SK-N-SH (cell line): Measurements from ENCODE around the gene CNNM3. TPM values are rescaled to one million over a fixed set of nuclear protein-coding genes. Genes with fewer than 3 reads are reported as not detected.

Source experiments
- CTCF ChIA-PET: fragments of 300-600, 350-600 bp; formaldehyde crosslinking; extraction: SDS; loops from one replicate; lab custom pipeline; 2021; lab: Yijun Ruan, JAX
- POLR2A ChIA-PET: fragments of 350-600 bp; sonication (Branson Sonifier 250); formaldehyde crosslinking; extraction: SDS; loops from one replicate; lab custom pipeline; 2020; ENCODE audit warnings: antibody characterized with exemption, inconsistent platforms; lab: Yijun Ruan, JAX
- DNase-seq: peaks from one replicate; pipeline ENCODE4 v3.0.0; 2012
- H2AFZ ChIP-seq: fragments of 200-600 bp; sonication (generic); 2 replicates; pipeline ENCODE4 v1.8.1; 2016; ENCODE audit warnings: antibody characterized with exemption, mild to moderate bottlenecking, low read depth
- H3F3A ChIP-seq: fragments of 200-600 bp; sonication (generic); replicated peaks from 2 replicates; pipeline ENCODE3; 2016; ENCODE audit warnings: antibody characterized with exemption, mild to moderate bottlenecking; ENCODE audit not compliant: insufficient read depth
- H3K27ac ChIP-seq, 2 experiments: fragments of 200-500 bp in 1 of 2; fragments of 200-600 bp in 1 of 2; sonication (Bioruptor generic) in 1 of 2; sonication (generic), shearing (Covaris generic) in 1 of 2; 2 replicates each; pipeline versions ENCODE4 v1.5.1 to v1.6.1; 2014 to 2016; ENCODE audit warnings: low read depth in 2 of 2, inconsistent platforms in 1 of 2, low read length in 1 of 2, mild to moderate bottlenecking in 1 of 2, mixed read lengths in 1 of 2
- H3K27me3 ChIP-seq: fragments of 200-600 bp; sonication (generic), shearing (Covaris generic); 2 replicates; pipeline ENCODE4 v1.6.1; 2016; ENCODE audit warnings: mixed run types; ENCODE audit not compliant: insufficient read depth
- H3K36me3 ChIP-seq, 2 experiments: fragments of 200-500 bp in 1 of 2; fragments of 200-600 bp in 1 of 2; sonication (Bioruptor generic) in 1 of 2; sonication (generic) in 1 of 2; replicated peaks in 1 of 2; 2 replicates each; pipeline versions ENCODE3 to v1.5.1; 2014 to 2016; ENCODE audit warnings: low read length in 1 of 2, mild to moderate bottlenecking in 1 of 2; ENCODE audit not compliant: insufficient read depth in 2 of 2, control insufficient read depth in 1 of 2
- H3K4me1 ChIP-seq, 2 experiments: fragments of 200-500 bp in 1 of 2; fragments of 200-600 bp in 1 of 2; sonication (Bioruptor generic) in 1 of 2; sonication (generic), shearing (Covaris generic) in 1 of 2; 2 replicates each; pipeline versions ENCODE4 v1.5.1 to v1.6.1; 2014 to 2016; ENCODE audit warnings: low read depth in 1 of 2, low read length in 1 of 2, mixed run types in 1 of 2; ENCODE audit not compliant: insufficient read depth in 2 of 2, control insufficient read depth in 1 of 2
- H3K4me2 ChIP-seq: fragments of 200-600 bp; sonication (generic), shearing (Covaris generic); 2 replicates; pipeline ENCODE4 v1.6.1; 2017; ENCODE audit warnings: mixed run types
- H3K4me3 ChIP-seq, 2 experiments: fragments of 200-500 bp in 1 of 2; fragments of 200-600 bp in 1 of 2; sonication (Bioruptor generic) in 1 of 2; sonication (generic), shearing (Covaris generic) in 1 of 2; 2 replicates each; pipeline versions ENCODE4 v1.5.1 to v1.8.1; 2014 to 2016; ENCODE audit warnings: low read depth in 2 of 2, inconsistent platforms in 1 of 2, low read length in 1 of 2, mild to moderate bottlenecking in 1 of 2, mixed read lengths in 1 of 2, moderate library complexity in 1 of 2
- H3K79me2 ChIP-seq: fragments of 200-600 bp; sonication (generic); 2 replicates; pipeline ENCODE4 v1.8.1; 2017; ENCODE audit warnings: mild to moderate bottlenecking; ENCODE audit not compliant: insufficient read depth
- H3K9ac ChIP-seq: fragments of 200-600 bp; sonication (generic); 2 replicates; pipeline ENCODE4 v1.6.1; 2017; ENCODE audit warnings: mixed run types
- H3K9me2 ChIP-seq: fragments of 200-600 bp; sonication (generic); 2 replicates; pipeline ENCODE4 v1.6.1; 2017; ENCODE audit warnings: mixed run types
- H3K9me3 ChIP-seq: fragments of 200-600 bp; sonication (generic); 2 replicates; pipeline ENCODE4 v1.6.1; 2017; ENCODE audit warnings: mixed run types, mild to moderate bottlenecking, moderate library complexity
- H4K20me1 ChIP-seq: fragments of 200-600 bp; sonication (generic); 2 replicates; pipeline ENCODE4 v1.6.1; 2017; ENCODE audit warnings: mild to moderate bottlenecking, mixed run types; ENCODE audit not compliant: insufficient read depth
- EZH2phosphoT487 ChIP-seq: fragments of 200-600 bp; sonication (generic); IDR thresholded peaks from 2 replicates; pipeline ENCODE4 v1.6.1; 2017; ENCODE audit warnings: low read depth, mixed run types, mild to moderate bottlenecking, antibody characterized with exemption, moderate library complexity, borderline replicate concordance
- FOXJ3 ChIP-seq: sonication (generic); formaldehyde crosslinking; IDR thresholded peaks from 2 replicates; pipeline ENCODE4 v1.5.1; 2020; ENCODE audit warnings: mild to moderate bottlenecking, missing genetic modification reagents
- GABPA ChIP-seq: IDR thresholded peaks from 2 replicates; pipeline ENCODE4 v1.4.0; 2012; ENCODE audit warnings: low read depth, mild to moderate bottlenecking
- GATA2 ChIP-seq: sonication (generic); formaldehyde crosslinking; IDR thresholded peaks from 2 replicates; pipeline ENCODE4 v1.5.0; 2020; ENCODE audit warnings: mild to moderate bottlenecking, missing genetic modification reagents
- JUND ChIP-seq: IDR thresholded peaks from 2 replicates; pipeline ENCODE4 v1.4.0; 2012
- MEF2A ChIP-seq: IDR thresholded peaks from 2 replicates; pipeline ENCODE4 v1.4.0; 2012; ENCODE audit warnings: low read depth, borderline replicate concordance
- POLR2AphosphoS5 ChIP-seq: IDR thresholded peaks from 2 replicates; pipeline ENCODE4 v1.6.1; 2012; ENCODE audit warnings: low read depth, low read length
- RCOR1 ChIP-seq: fragments of 150-350 bp; IDR thresholded peaks from 2 replicates; pipeline ENCODE4 v1.6.1; 2017; ENCODE audit warnings: antibody characterized with exemption, low read length
- RFX5 ChIP-seq: IDR thresholded peaks from 2 replicates; pipeline ENCODE4 v1.6.1; 2012; ENCODE audit warnings: mild to moderate bottlenecking, improper control_type of control experiment, low read length
- RXRA ChIP-seq: IDR thresholded peaks from 2 replicates; pipeline ENCODE4 v1.4.0; 2012; ENCODE audit warnings: low read depth, mild to moderate bottlenecking, borderline replicate concordance
- SIN3A ChIP-seq: IDR thresholded peaks from 2 replicates; pipeline ENCODE4 v1.6.1; 2012; ENCODE audit warnings: low read depth, mild to moderate bottlenecking, low read length, moderate library complexity, borderline replicate concordance
- TAF1 ChIP-seq: IDR thresholded peaks from 2 replicates; pipeline ENCODE4 v1.6.1; 2012; ENCODE audit warnings: low read depth, mild to moderate bottlenecking, low read length, moderate library complexity, borderline replicate concordance
- TCF12 ChIP-seq: IDR thresholded peaks from 2 replicates; pipeline ENCODE4 v1.4.0; 2012
- WGBS: methylation state at CpG from one replicate; pipeline ENCODE4 v1.1.6; 2017; ENCODE audit warnings: low lambda C conversion rate; 5-methylcytosine and 5-hydroxymethylcytosine counted together
- polyA plus RNA-seq, 3 experiments: library from polyadenylated mRNA; depleted of rRNA; stranded (reverse); fragments of >200 nt; gene quantifications; 2 replicates each; pipeline ENCODE4 v1.2.3, GENCODE V29; 2012
- TF ChIP-seq, protein P1 (sequence below): IDR thresholded peaks from 2 replicates; pipeline ENCODE4 v1.4.0; 2012; ENCODE audit warnings: low read depth
- TF ChIP-seq, protein P2 (sequence below): fragments of 200-600 bp; sonication (generic); IDR thresholded peaks from 2 replicates; pipeline ENCODE4 v1.6.1; 2017; ENCODE audit warnings: antibody characterized with exemption, mild to moderate bottlenecking, moderate library complexity
- TF ChIP-seq, protein P3 (sequence below): fragments of 150-350 bp; IDR thresholded peaks from 2 replicates; pipeline ENCODE4 v1.6.1; 2016; ENCODE audit warnings: mild to moderate bottlenecking, low read depth, low read length

The CNNM3 gene
- polyA plus RNA-seq, 1 of the 3 experiments (the other 2 are of a cell fraction): 14.7 TPM

DNA sequence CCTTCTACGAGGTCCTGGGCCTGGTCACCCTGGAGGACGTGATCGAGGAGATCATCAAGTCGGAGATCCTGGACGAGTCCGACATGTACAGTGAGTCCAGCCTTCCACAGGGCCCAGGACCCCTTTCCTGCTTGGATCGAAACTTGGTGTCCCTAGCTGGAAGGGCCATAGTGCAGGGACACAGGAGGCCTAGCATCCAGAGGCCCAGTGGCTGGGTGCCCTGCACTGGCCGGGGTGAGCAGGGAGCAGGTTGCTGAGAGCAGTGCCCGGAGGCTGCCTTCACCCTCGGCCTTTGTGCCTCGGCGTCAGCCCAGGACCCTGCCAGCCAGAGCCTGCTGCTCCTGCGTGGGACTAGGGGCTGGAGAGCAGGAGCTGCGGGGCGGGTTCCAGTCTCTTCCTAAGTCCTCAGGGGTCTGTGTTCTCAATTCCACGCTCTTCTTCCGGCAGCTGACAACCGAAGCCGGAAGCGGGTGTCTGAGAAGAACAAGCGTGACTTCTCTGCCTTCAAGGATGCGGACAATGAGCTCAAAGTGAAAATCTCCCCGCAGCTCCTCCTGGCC lies 18.9 kb upstream of the CNNM3 start:
- H4K20me1 ChIP-seq: no peaks in the 10 kb centered on the region
- H3K4me2 ChIP-seq: no peak overlapping the region
- DNase-seq: no peak
- H3K9ac ChIP-seq: no peak overlapping the region
- WGBS: 94% methylated on average over 16 of the region's 23 CpGs
- H3K4me1 ChIP-seq: peaks cover 0 to 12% of the 10 kb centered on the region in 2 experiments; a peak in 1 of 4 replicates
- no peak overlapping the region for H3K27ac ChIP-seq
- TF ChIP-seq SIN3A (no peak), FOXJ3 (CRISPR knock-in tag) (no peak), GABPA (no peak), POLR2AphosphoS5 (no peak)
- TF ChIP-seq, all 33 proteins: peak for 0
- no peaks in the 10 kb centered on the region for H3K36me3 ChIP-seq
- no peaks in the 10 kb centered on the region for H3K9me2 ChIP-seq
- POLR2A ChIA-PET: no interaction called here
- CTCF ChIA-PET: interaction anchor here (1.1 kb wide), 1 partner anchor 153 kb away, joined by 3 read pairs; no protein-coding TSS in a partner anchor
- no peaks in the 10 kb centered on the region for H3F3A ChIP-seq
- H3K27me3 ChIP-seq: no peaks in the 10 kb centered on the region
- no peaks in the 10 kb centered on the region for H3K9me3 ChIP-seq
- H3K79me2 ChIP-seq: no peaks in the 10 kb centered on the region
- H2AFZ ChIP-seq: no peak overlapping the region
- H3K4me3 ChIP-seq: no peak overlapping the region

DNA sequence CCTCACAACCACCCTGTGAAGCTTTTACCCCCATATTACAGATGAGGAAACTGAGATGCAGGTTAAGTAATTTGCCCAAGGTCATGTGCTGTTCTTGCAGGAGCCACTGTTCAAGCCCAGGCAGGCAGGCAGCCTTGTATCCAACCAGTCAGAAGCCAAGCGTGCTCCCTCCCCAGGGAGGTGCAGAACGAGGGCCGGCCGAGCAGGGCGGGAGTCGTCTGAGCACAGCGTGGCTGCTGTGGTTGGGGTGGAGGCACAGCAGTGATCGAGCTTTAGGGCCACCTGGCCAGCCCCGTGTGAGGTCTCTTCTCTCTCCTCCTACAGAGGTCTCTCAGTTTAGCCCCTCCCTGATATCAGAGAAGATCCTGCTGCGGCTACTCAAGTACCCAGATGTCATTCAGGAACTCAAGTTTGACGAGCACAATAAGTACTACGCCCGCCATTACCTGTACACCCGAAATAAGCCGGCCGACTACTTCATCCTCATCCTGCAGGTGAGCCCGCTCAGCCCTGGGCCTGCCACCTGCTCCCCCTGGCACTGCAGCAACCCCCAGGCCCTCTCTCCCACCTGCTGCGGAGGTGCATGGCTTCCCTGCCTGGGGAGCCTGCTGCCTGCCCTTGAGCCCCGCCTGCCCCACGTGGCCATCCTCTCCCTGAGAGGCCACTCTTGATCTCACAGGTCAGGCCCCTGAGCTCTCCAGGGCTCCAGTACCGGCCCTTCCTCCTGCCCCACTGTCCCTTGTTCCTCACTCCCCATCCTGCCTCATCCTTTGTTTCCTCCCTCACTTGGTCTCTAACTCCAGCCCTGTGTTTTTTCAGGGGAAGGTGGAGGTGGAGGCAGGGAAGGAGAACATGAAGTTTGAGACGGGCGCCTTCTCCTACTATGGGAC lies 17.1 kb upstream of the CNNM3 start:
- Histone ChIP-seq H3K9me2 (no peaks in the 10 kb centered on the region), H3K4me2 (no peak overlapping the region), H3K27me3 (no peaks in the 10 kb centered on the region), H3K79me2 (no peaks in the 10 kb centered on the region), H3K9me3 (no peaks in the 10 kb centered on the region), H3F3A (no peaks in the 10 kb centered on the region), H2AFZ (no peak overlapping the region)
- CTCF ChIA-PET: interaction anchor here (0.9 to 4.1 kb wide), 4 partner anchors 16 to 68 kb away, joined by 3 to 31 read pairs (median 18); partner anchors contain the start of genes ANKRD39 and CNNM3
- peak; percentile 11 for DNase-seq
- 97% methylated on average over 11 of the region's 23 CpGs for WGBS
- TF ChIP-seq JUND (no peak), EZH2phosphoT487 (no peak), MEF2A (no peak), RXRA (no peak), GABPA (no peak), RFX5 (no peak), TCF12 (no peak), GATA2 (CRISPR knock-in tag) (no peak), RCOR1 (no peak), SIN3A (no peak), TAF1 (no peak)
- TF ChIP-seq, protein P1, sequence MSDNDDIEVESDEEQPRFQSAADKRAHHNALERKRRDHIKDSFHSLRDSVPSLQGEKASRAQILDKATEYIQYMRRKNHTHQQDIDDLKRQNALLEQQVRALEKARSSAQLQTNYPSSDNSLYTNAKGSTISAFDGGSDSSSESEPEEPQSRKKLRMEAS: no peak
- TF ChIP-seq, protein P2, sequence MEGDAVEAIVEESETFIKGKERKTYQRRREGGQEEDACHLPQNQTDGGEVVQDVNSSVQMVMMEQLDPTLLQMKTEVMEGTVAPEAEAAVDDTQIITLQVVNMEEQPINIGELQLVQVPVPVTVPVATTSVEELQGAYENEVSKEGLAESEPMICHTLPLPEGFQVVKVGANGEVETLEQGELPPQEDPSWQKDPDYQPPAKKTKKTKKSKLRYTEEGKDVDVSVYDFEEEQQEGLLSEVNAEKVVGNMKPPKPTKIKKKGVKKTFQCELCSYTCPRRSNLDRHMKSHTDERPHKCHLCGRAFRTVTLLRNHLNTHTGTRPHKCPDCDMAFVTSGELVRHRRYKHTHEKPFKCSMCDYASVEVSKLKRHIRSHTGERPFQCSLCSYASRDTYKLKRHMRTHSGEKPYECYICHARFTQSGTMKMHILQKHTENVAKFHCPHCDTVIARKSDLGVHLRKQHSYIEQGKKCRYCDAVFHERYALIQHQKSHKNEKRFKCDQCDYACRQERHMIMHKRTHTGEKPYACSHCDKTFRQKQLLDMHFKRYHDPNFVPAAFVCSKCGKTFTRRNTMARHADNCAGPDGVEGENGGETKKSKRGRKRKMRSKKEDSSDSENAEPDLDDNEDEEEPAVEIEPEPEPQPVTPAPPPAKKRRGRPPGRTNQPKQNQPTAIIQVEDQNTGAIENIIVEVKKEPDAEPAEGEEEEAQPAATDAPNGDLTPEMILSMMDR: no peak
- TF ChIP-seq, protein P3, sequence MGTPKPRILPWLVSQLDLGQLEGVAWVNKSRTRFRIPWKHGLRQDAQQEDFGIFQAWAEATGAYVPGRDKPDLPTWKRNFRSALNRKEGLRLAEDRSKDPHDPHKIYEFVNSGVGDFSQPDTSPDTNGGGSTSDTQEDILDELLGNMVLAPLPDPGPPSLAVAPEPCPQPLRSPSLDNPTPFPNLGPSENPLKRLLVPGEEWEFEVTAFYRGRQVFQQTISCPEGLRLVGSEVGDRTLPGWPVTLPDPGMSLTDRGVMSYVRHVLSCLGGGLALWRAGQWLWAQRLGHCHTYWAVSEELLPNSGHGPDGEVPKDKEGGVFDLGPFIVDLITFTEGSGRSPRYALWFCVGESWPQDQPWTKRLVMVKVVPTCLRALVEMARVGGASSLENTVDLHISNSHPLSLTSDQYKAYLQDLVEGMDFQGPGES: no peak
- TF ChIP-seq, all 33 proteins: peak for 0
- POLR2A ChIA-PET: no interaction called here
- Histone ChIP-seq H4K20me1 (no peaks in the 10 kb centered on the region), H3K36me3 (no peaks in the 10 kb centered on the region), H3K9ac (no peak overlapping the region), H3K4me3 (no peak overlapping the region), H3K4me1 (peaks cover 0 to 12% of the 10 kb centered on the region in 2 experiments; a peak in 1 of 4 replicates), H3K27ac (no peak overlapping the region)
